ENCODE measurements around the gene OR6F1.

GRCh38 chr1:247747616-247748015 is 31.2 kb upstream of the OR6F1 start:
- TF ChIP-seq CTCF (conservative IDR thresholded peaks at IDR 0.05; ENCODE audit: low read depth in 2 of 2) (no peak), POLR2AphosphoS5 (IDR thresholded peaks at IDR 0.05; ENCODE audit: low read depth) (no peak), EZH2 (IDR thresholded peaks at IDR 0.05; ENCODE audit: low read depth, unreplicated experiment) (no peak), CREB1 (CRISPR knock-in tag; IDR thresholded peaks at IDR 0.05; ENCODE audit: low read depth) (no peak), EZH2phosphoT487 (IDR thresholded peaks at IDR 0.05; ENCODE audit: unreplicated experiment) (no peak)
- TF ChIP-seq, protein P1, sequence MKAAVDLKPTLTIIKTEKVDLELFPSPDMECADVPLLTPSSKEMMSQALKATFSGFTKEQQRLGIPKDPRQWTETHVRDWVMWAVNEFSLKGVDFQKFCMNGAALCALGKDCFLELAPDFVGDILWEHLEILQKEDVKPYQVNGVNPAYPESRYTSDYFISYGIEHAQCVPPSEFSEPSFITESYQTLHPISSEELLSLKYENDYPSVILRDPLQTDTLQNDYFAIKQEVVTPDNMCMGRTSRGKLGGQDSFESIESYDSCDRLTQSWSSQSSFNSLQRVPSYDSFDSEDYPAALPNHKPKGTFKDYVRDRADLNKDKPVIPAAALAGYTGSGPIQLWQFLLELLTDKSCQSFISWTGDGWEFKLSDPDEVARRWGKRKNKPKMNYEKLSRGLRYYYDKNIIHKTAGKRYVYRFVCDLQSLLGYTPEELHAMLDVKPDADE (IDR thresholded peaks at IDR 0.05), result no peak
- TF ChIP-seq, protein P2, sequence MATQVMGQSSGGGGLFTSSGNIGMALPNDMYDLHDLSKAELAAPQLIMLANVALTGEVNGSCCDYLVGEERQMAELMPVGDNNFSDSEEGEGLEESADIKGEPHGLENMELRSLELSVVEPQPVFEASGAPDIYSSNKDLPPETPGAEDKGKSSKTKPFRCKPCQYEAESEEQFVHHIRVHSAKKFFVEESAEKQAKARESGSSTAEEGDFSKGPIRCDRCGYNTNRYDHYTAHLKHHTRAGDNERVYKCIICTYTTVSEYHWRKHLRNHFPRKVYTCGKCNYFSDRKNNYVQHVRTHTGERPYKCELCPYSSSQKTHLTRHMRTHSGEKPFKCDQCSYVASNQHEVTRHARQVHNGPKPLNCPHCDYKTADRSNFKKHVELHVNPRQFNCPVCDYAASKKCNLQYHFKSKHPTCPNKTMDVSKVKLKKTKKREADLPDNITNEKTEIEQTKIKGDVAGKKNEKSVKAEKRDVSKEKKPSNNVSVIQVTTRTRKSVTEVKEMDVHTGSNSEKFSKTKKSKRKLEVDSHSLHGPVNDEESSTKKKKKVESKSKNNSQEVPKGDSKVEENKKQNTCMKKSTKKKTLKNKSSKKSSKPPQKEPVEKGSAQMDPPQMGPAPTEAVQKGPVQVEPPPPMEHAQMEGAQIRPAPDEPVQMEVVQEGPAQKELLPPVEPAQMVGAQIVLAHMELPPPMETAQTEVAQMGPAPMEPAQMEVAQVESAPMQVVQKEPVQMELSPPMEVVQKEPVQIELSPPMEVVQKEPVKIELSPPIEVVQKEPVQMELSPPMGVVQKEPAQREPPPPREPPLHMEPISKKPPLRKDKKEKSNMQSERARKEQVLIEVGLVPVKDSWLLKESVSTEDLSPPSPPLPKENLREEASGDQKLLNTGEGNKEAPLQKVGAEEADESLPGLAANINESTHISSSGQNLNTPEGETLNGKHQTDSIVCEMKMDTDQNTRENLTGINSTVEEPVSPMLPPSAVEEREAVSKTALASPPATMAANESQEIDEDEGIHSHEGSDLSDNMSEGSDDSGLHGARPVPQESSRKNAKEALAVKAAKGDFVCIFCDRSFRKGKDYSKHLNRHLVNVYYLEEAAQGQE (IDR thresholded peaks at IDR 0.05; ENCODE audit: unreplicated experiment), result no peak

All from GM23338 (cell line).